Smooth muscle cell of the brain vasculature (primary cell): Measurements from ENCODE around the gene RAX2.

Experiments used
- DNase-seq: peaks from one replicate; pipeline ENCODE4 v3.0.0-alpha.2; 2012; ENCODE audit warnings: low read depth, low spot score

The RAX2 gene

DNA sequence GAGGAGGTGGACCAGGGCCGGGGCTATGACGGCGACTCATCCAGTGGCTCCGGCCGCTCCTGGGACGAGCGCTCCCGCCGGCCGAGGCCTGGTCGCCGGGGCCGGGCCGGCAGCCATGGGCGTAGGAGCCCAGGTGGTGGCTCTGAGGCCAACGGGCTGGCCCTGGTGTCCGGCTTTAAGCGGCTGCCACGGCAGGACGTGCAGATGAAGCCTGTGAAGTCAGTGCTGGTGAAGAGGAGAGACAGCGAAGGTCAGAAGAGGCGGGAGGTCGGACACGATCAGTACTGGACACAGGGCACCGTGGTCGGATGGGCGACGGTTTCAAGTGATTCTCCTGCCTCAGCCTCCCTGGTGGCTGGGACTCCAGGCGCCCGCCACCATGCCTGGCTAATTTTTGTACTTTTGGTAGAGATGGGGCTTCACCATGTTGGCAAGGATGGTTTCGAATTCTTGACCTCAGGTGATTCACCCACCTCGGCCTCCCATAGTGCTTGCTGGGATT lies 41.5 kb downstream of the RAX2 start:
- DNase-seq, result no peak

DNA sequence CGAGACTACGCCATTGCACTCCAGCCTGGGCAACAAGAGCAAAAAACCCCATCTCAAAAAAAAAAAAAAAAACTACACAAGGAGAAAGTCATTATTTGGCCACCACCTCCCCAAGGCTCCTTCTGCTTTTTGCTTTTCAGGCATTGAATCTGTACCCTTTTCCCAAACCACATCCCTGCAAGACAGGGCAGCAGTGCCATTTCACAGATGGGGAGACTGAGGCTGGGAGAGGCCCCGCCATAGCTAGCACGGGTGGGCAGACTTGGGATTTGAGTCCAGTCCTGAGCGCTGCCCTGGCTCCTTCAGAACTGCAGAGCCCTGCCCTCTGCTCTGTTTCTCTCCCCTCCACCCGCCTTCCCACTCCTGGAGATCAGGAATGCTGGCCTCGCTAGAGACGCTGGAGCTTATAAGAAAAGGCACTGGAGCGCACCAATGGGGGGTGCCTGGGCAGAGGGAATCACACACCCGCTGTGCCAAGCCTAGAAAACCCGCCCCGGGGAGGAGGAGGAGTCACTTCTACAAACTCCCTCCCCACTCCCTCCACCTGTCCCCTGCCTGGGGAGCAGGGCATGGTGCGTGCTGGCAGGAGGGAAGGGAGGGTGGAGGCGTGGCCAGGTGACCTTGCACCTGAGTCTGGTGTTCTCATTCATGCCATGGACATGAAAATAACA lies 46.3 kb downstream of the RAX2 start:
- DNase-seq, result peak; percentile 15

DNA sequence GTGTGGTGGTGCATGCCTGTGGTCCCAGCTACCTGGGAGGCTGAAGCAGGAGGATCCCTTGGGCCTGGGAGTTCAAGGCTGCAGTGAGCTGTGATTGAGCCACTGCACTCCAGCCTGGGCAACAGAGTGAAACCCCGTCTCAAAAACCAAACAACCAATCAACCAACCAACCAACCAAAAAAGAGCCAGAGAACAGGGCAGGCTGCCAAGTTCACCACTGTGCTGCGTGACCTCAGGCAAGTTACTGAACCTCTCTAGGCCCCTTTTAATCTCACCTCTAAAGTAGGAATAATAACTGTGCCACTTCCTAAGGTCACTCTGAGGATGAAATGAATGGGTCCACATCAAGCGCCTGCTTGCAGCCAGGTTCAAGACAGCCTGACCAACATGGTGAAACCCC lies 46.9 kb downstream of the RAX2 start:
- no peak for DNase-seq

DNA sequence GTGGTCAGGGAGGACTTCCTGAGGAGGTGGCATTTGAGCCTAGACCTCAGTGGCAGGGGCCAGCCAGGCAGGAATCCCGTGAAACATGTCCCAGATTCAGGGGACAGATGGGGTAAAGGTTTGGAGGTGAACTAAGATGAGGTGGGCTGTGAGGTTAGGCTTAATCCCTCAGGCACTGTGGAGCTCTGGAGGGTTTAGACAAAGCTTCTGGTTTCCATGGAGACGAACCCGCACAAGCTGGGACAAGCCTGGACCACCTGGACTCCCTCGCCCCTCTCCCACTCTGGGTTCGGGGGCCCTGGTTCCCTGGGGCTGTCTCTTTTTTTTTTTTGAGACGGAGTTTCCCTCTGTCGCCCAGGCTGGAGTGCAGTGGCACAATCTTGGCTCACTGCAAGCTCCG lies 48.1 kb downstream of the RAX2 start:
- no peak for DNase-seq

DNA sequence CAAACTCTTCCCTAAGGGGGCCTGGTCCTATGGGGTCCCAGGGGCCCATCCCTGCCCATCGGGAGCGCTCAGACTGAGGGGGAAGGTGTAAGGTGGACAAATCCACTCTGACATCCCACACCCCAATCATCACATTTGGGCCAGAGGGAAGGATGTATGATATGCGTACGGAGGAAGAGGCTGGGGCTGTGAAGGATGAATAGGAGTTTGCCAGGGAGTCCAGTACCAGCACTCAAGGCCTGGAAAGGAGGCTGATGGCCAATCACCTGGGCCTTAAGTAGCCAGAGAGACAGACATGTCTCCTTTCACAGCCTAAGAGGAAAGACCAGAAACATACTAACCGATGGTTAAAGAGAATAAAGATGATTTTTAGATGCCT lies 48.9 kb downstream of the RAX2 start:
- DNase-seq, result no peak

DNA sequence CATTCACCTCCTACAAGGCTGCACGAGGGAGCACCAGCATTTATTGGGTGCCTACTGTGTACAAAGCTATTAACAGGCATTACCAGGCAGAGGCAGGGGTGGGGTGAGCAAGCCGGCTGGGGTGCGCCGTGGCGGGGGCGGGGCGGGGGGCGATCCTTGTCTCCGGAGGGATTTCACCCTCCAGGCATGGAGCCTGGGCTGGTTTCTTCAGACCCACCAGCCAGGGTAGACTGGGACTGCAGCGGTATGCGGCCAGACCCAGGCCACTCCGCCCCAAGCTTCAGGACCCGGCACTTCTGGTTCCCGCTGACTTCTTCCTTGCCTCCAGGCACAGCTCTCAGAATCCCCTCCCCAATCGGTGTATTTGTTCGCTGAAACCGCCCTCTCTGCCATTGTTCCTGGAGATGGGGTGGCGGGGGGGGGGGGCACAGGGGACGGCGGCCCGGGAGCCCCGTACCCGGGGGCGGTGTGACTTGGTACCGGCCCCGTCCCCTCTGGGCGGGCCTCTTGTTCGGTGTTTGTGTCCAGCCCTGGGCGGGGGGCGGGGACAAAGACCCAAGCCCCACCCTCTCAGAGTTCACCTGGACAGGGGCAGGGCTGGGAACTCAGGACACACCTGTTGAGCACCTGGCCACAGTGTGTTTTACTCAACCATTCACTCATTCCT lies 49.5 kb downstream of the RAX2 start:
- DNase-seq, result no peak

DNA sequence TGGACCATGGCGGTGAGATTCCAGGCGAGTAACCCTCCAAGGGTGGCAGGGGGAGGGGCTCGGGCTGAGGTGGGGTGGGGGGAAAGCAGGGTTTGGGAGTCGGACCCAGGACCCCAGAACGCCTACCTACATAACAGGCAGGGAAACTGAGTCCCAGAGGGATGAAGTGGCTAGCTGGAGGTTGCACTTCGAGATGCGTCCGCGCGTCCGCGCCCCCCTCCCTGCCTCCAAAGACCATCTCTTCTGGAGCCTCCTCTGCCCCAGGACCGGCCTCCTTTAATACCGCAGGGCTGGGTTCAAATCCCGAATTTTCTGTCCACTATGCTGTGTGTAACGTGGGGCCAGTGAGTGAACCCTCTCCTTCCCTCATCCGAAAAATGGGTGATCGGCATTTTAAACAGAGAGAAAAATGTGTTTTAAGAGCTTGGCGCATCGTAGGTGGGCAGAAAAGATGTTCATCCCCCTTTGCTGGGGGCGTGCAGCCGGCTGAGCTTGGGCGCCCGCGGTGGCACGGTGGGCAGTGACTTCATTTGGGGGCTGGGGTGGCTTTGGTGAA lies 50.1 kb downstream of the RAX2 start:
- no peak for DNase-seq

DNA sequence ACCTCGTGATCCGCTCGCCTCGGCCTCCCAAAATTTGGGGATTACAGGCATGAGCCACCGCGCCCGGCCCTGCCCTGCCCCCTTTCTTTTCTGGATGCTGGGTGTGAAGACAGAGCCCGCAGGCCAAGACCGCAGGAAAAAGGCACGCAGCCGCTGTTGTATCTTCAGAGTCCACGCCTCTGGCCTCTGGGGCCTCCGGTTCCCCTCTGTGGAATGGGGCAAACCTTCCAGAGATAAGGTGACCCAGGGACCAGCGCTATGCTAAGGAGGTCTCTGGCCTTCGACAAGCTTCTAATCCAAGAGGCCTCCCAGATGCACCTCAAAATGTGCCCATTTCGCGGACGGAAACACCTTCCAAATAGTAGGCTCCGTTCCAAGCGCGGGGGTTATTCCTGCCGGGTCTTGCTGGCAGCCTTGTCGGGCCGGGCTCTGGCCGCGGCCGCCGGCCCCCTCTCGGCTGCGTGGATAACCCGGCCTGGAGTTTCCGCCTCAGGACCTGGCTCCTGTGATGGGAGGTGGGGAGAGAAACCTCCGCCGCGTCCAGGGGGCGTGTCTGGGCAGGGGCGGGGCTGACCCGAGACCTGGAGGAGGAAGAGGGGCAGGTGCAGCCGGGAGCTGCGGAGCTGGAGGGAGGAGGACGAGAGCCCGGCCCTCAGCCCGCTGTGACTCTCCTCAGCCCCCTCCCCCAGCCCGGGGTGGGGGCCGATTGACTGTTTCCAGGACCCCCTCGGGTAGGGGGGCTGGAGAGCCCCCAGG lies 50.7 kb downstream of the RAX2 start:
- DNase-seq, result no peak

DNA sequence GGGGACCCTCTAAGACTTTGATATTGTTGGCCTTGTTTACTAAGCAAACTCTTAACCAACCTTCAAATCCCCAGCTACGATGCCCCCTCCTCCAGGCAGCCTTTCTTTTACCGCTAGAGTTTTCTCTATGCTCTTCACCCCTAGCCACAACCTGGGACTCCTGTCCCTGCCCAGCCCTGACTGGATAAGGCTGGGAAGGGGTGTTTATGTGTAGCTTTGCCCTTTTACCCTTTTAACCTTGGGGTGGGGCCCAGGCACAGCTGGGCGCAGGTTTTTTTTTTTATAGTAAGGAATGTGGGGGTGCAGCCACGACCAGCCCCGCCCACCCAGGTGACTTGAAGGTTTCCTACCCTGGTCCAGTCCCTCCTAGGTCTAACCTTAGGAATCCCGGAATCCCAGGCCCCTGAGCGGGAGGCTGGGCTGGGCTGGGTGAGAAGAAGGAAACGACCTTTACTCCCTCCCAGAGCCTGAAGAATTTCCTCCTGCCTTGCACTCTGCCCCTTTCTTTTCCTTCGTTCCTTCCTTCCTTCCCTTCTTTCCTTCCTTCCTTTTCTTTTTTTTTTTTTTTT lies 51.6 kb downstream of the RAX2 start:
- no peak for DNase-seq

DNA sequence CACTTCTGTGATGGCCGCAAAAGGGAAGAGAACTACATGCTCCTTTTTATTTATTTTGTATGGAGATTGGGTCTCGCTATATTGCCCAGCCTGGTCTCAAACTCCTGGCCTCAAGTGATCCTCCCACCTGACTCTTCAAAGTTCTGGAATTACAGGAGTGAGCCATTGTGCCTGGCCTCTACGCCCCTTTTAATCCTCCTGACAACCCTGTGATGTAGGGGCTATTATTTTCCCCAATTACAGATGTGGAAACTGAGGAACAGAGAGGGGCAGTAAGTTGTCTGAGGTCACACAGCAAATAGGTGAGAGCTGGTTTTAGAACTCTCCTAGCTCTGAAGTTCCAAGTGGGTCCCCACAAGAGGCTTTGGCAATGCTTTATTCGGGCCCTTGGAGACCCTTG lies 52.2 kb downstream of the RAX2 start:
- no peak for DNase-seq
